HepG2 (cell line): Measurements from ENCODE around the gene SAMD4B. TPM values are rescaled to one million over a fixed set of nuclear protein-coding genes. Genes with fewer than 3 reads are reported as not detected.

Experiments used
- ASH2L ChIP-seq: fragments of 300-600, 200-600 bp; sonication (generic); IDR thresholded peaks from 2 replicates; pipeline ENCODE4 v1.7.0; 2017; ENCODE audit warnings: low read depth, mild to moderate bottlenecking, moderate library complexity, mixed read lengths, low read length; ENCODE audit not compliant: insufficient read length
- ELF1 ChIP-seq: sonication (generic); formaldehyde crosslinking; IDR thresholded peaks from 2 replicates; pipeline ENCODE4 v1.4.0; 2020; ENCODE audit warnings: missing genetic modification reagents
- FOXO1 ChIP-seq: sonication (generic); formaldehyde crosslinking; IDR thresholded peaks from 2 replicates; pipeline ENCODE4 v1.4.0; 2020; ENCODE audit warnings: missing genetic modification reagents
- LBX2 ChIP-seq: sonication (generic); formaldehyde crosslinking; IDR thresholded peaks from 2 replicates; pipeline ENCODE4 v1.5.0; 2020; ENCODE audit warnings: missing genetic modification reagents, mild to moderate bottlenecking, borderline replicate concordance
- MEIS1 ChIP-seq: sonication (generic); formaldehyde crosslinking; IDR thresholded peaks from 2 replicates; pipeline ENCODE4 v1.9.0; 2021; ENCODE audit warnings: mild to moderate bottlenecking, missing genetic modification reagents, moderate library complexity, borderline replicate concordance
- MEIS2 ChIP-seq: sonication (generic); formaldehyde crosslinking; IDR thresholded peaks from 2 replicates; pipeline ENCODE4 v1.9.0; 2021; ENCODE audit warnings: mild to moderate bottlenecking, missing genetic modification reagents
- MTA3 ChIP-seq: sonication (generic); formaldehyde crosslinking; IDR thresholded peaks from 2 replicates; pipeline ENCODE4 v1.4.0; 2020; ENCODE audit warnings: missing genetic modification reagents
- NCOR1 ChIP-seq: fragments of 200-600 bp; sonication (generic); IDR thresholded peaks from 2 replicates; pipeline ENCODE4 v1.7.0; 2017; ENCODE audit warnings: antibody characterized with exemption, low read length, borderline replicate concordance
- PITX1 ChIP-seq: sonication (generic); formaldehyde crosslinking; IDR thresholded peaks from 2 replicates; pipeline ENCODE4 v1.5.1; 2020; ENCODE audit warnings: mild to moderate bottlenecking, missing genetic modification reagents
- RCOR2 ChIP-seq: IDR thresholded peaks from 2 replicates; pipeline ENCODE4 v1.6.1; 2016; ENCODE audit warnings: missing biosample characterization, missing genetic modification reagents
- ZNF251 ChIP-seq: sonication (generic); formaldehyde crosslinking; IDR thresholded peaks from 2 replicates; pipeline ENCODE4 v1.9.0; 2021; ENCODE audit warnings: mild to moderate bottlenecking, missing genetic modification reagents
- ZNF263 ChIP-seq: sonication (generic); formaldehyde crosslinking; IDR thresholded peaks from 2 replicates; pipeline ENCODE4 v1.4.0; 2020; ENCODE audit warnings: missing genetic modification reagents
- ZNF274 ChIP-seq: sonication (generic); formaldehyde crosslinking; IDR thresholded peaks from 2 replicates; pipeline ENCODE4 v1.5.1; 2020; ENCODE audit warnings: mild to moderate bottlenecking, missing genetic modification reagents
- ZNF282 ChIP-seq: fragments of 450-650 bp; IDR thresholded peaks from 2 replicates; pipeline ENCODE4 v1.6.1; 2018; ENCODE audit not compliant: partially characterized antibody
- ZNF451 ChIP-seq: sonication (generic); formaldehyde crosslinking; IDR thresholded peaks from 2 replicates; pipeline ENCODE4 v1.5.0; 2020; ENCODE audit warnings: mild to moderate bottlenecking, missing genetic modification reagents
- ZNF546 ChIP-seq: sonication (generic); formaldehyde crosslinking; conservative IDR thresholded peaks from 2 replicates; pipeline ENCODE4 v1.8.1; 2023; ENCODE audit warnings: mild to moderate bottlenecking, missing genetic modification reagents
- ZNF574 ChIP-seq: sonication (generic); formaldehyde crosslinking; IDR thresholded peaks from 2 replicates; pipeline ENCODE4 v1.4.0; 2020; ENCODE audit warnings: missing genetic modification reagents
- ZSCAN29 ChIP-seq: sonication (generic); formaldehyde crosslinking; conservative IDR thresholded peaks from 2 replicates; pipeline ENCODE4 v1.4.0; 2020; ENCODE audit warnings: mild to moderate bottlenecking, missing genetic modification reagents
- polyA plus RNA-seq, 8 experiments: library from polyadenylated mRNA; depleted of rRNA in 3 of 8; stranded (reverse) in 7 of 8; unstranded in 1 of 8; fragments of >200 nt; fragmentation: Illumina TruSeq in 4 of 8; extraction: Trizol in 4 of 8; gene quantifications; 2 replicates each; pipeline versions ENCODE4 v1.2.1 to v1.2.3, GENCODE V29; 2011 to 2016; ENCODE audit warnings: low read depth in 4 of 8, missing spikeins in 1 of 8, mixed read lengths in 1 of 8; ENCODE audit not compliant: insufficient read depth in 1 of 8
- total RNA-seq, 5 experiments: library from RNA; depleted of rRNA; stranded (reverse); fragments of >200 nt; fragmentation: Illumina TruSeq; extraction: Trizol; gene quantifications; 2 replicates each; pipeline ENCODE4 v1.2.3, GENCODE V29; 2016; ENCODE audit warnings: low read depth in 1 of 5
- TF ChIP-seq, protein P1 (sequence below): IDR thresholded peaks from 2 replicates; pipeline ENCODE4 v1.6.1; 2016; ENCODE audit warnings: missing genetic modification reagents, missing compliant biosample characterization
- TF ChIP-seq, protein P2 (sequence below): IDR thresholded peaks from 2 replicates; pipeline ENCODE4 v1.6.1; 2016; ENCODE audit warnings: mild to moderate bottlenecking
- TF ChIP-seq, protein P3 (sequence below): sonication (generic); formaldehyde crosslinking; conservative IDR thresholded peaks from 2 replicates; pipeline ENCODE4 v1.4.0; 2020; ENCODE audit warnings: mild to moderate bottlenecking, missing genetic modification reagents, moderate library complexity

The SAMD4B gene
- total and polyA plus RNA-seq, 2 of the 13 experiments (the other 11 are each of a cell fraction or from before 2014, with no cell fraction given) = 26.0 to 31.8 TPM

DNA sequence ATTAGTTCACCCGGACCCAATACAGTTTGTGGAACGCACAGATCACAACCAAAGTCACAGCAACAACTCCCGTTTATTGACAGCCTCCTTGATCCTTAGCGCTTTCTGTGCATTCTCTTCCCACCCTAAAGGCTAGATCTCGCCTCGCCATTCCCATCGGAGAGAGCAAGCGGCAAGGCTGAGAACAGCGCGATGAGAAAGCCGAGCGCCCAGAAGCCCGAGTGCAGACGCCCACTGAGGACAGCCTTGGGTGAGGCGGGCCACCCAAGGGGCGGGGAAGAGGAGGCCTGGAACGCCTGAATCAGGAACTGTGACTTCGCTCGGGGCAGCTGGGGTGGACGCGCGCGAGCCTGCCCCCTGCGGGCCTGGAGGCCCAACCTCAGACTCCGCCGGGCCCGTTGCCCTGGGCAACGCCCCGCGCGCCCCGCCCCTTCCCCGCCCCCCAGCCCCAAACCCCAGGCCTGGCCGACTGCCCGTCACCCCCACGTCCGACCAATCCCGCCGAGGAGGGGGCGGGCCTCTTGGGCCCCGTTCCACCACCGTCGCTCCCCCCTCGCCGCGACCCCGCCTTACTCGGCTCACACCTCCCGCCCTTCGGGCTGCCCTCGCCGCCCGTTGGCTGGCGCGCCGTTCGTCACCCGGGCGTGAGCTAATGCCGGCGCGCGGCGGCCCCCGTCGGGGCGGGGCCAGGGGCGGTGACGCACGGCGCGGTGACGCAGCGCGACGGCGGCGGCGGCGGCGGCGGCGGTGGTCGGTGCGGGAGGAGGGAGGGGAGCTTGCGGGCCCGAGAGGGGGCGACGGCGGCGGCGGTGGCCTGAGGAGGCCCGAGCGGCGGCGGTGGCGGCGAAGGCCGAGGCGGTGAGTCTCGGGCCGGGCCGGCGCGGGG, at the start of gene SAMD4B (continued):
- peak; percentile 45 for TF ChIP-seq ASH2L
- peak; percentile 99 for TF ChIP-seq ZNF574 (CRISPR knock-in tag)
- peak; percentile 88 for TF ChIP-seq ELF1 (CRISPR knock-in tag)
- TF ChIP-seq, protein P1, sequence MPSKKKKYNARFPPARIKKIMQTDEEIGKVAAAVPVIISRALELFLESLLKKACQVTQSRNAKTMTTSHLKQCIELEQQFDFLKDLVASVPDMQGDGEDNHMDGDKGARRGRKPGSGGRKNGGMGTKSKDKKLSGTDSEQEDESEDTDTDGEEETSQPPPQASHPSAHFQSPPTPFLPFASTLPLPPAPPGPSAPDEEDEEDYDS = peak; percentile 68
- TF ChIP-seq RCOR2 = no peak
- 0 out of 2 replicates have a peak, but pooled peaks have one; percentile 63 for TF ChIP-seq MEIS1 (CRISPR knock-in tag)
- TF ChIP-seq LBX2 (CRISPR knock-in tag) = no peak
- TF ChIP-seq ZNF282 = no peak
- TF ChIP-seq ZNF546 (CRISPR knock-in tag) = no peak
- no peak for TF ChIP-seq NCOR1
- TF ChIP-seq ZNF251 (CRISPR knock-in tag) = no peak
- peak; percentile 49; the same call in 1 of the 2 replicates for TF ChIP-seq PITX1 (CRISPR knock-in tag)
- peak; percentile 71; the same call in 1 of the 2 replicates for TF ChIP-seq ZNF451 (CRISPR knock-in tag)
- TF ChIP-seq, protein P2, sequence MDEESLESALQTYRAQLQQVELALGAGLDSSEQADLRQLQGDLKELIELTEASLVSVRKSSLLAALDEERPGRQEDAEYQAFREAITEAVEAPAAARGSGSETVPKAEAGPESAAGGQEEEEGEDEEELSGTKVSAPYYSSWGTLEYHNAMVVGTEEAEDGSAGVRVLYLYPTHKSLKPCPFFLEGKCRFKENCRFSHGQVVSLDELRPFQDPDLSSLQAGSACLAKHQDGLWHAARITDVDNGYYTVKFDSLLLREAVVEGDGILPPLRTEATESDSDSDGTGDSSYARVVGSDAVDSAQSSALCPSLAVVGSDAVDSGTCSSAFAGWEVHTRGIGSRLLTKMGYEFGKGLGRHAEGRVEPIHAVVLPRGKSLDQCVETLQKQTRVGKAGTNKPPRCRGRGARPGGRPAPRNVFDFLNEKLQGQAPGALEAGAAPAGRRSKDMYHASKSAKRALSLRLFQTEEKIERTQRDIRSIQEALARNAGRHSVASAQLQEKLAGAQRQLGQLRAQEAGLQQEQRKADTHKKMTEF (CRISPR knock-in tag) = peak; percentile 91
- TF ChIP-seq MTA3 (CRISPR knock-in tag) = no peak
- TF ChIP-seq MEIS2 = 0 out of 2 replicates have a peak, but pooled peaks have one; percentile 35
- TF ChIP-seq ZNF274 (CRISPR knock-in tag) = peak; percentile 89
- peak; percentile 59; the same call in 1 of the 2 replicates for TF ChIP-seq ZSCAN29 (CRISPR knock-in tag)
- TF ChIP-seq ZNF263 (CRISPR knock-in tag) = no peak
- TF ChIP-seq, protein P3, sequence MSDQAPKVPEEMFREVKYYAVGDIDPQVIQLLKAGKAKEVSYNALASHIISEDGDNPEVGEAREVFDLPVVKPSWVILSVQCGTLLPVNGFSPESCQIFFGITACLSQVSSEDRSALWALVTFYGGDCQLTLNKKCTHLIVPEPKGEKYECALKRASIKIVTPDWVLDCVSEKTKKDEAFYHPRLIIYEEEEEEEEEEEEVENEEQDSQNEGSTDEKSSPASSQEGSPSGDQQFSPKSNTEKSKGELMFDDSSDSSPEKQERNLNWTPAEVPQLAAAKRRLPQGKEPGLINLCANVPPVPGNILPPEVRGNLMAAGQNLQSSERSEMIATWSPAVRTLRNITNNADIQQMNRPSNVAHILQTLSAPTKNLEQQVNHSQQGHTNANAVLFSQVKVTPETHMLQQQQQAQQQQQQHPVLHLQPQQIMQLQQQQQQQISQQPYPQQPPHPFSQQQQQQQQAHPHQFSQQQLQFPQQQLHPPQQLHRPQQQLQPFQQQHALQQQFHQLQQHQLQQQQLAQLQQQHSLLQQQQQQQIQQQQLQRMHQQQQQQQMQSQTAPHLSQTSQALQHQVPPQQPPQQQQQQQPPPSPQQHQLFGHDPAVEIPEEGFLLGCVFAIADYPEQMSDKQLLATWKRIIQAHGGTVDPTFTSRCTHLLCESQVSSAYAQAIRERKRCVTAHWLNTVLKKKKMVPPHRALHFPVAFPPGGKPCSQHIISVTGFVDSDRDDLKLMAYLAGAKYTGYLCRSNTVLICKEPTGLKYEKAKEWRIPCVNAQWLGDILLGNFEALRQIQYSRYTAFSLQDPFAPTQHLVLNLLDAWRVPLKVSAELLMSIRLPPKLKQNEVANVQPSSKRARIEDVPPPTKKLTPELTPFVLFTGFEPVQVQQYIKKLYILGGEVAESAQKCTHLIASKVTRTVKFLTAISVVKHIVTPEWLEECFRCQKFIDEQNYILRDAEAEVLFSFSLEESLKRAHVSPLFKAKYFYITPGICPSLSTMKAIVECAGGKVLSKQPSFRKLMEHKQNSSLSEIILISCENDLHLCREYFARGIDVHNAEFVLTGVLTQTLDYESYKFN = peak; percentile 44; the same call in 1 of the 2 replicates
- TF ChIP-seq FOXO1 (CRISPR knock-in tag) = peak; percentile 72
